Limb (tissue), 2 donors: ENCODE data around the gene WDR27.
"Not testable (repeated sequence)": the region's sequence is repeated elsewhere in the genome, so short reads cannot be mapped to it uniquely, and the experiment has no call there.

Experiments used
- DNase-seq, 2 donors: peaks; one replicate each; pipeline ENCODE4 v3.0.0-alpha.2; 2016; ENCODE audit errors: extremely low spot score in 2 of 2

The WDR27 gene

GRCh38 chr6:169710009-169710408 is 8.2 kb upstream of the WDR27 start:
- DNase-seq: no peak

GRCh38 chr6:169709293-169709692 is 7.5 kb upstream of the WDR27 start:
- no peak for DNase-seq

- no peak for DNase-seq
Measured at GRCh38 chr6:169707772-169708171, 5.9 kb upstream of the WDR27 start.

- no peak for DNase-seq
Measured at GRCh38 chr6:169702840-169703246, 1.0 kb upstream of the WDR27 start.

- DNase-seq: no peak
Measured at GRCh38 chr6:169701311-169701953, 397 bp downstream of the WDR27 start.

- no peak for DNase-seq
Measured at GRCh38 chr6:169700296-169700695, 1.5 kb downstream of the WDR27 start.

GRCh38 chr6:169697115-169697514 is 4.7 kb downstream of the WDR27 start:
- not testable (repeated sequence) for DNase-seq

GRCh38 chr6:169695131-169695530 is 6.7 kb downstream of the WDR27 start:
- no peak for DNase-seq

- DNase-seq: no peak
Measured at GRCh38 chr6:169692516-169692915, 9.3 kb downstream of the WDR27 start.

GRCh38 chr6:169691260-169691659 is 10.6 kb downstream of the WDR27 start:
- DNase-seq: no peak

- no peak for DNase-seq
Measured at GRCh38 chr6:169689287-169689686, 12.5 kb downstream of the WDR27 start.

- DNase-seq: no peak
Measured at GRCh38 chr6:169685860-169686259, 16.0 kb downstream of the WDR27 start.

GRCh38 chr6:169684056-169684455 is 17.8 kb downstream of the WDR27 start:
- DNase-seq: no peak

- DNase-seq: no peak
Measured at GRCh38 chr6:169678342-169678741, 23.5 kb downstream of the WDR27 start.

GRCh38 chr6:169677096-169677495 is 24.7 kb downstream of the WDR27 start:
- no peak for DNase-seq

- no peak for DNase-seq
Measured at GRCh38 chr6:169675011-169675410, 26.8 kb downstream of the WDR27 start.

GRCh38 chr6:169671563-169671962 is 30.3 kb downstream of the WDR27 start:
- DNase-seq: no peak

GRCh38 chr6:169669889-169670288 is 31.9 kb downstream of the WDR27 start:
- no peak for DNase-seq

GRCh38 chr6:169669147-169669546 is 32.7 kb downstream of the WDR27 start:
- no peak for DNase-seq

- no peak for DNase-seq
Measured at GRCh38 chr6:169668203-169668847, 33.5 kb downstream of the WDR27 start.

GRCh38 chr6:169667716-169668115 is 34.1 kb downstream of the WDR27 start:
- DNase-seq: no peak

- no peak for DNase-seq
Measured at GRCh38 chr6:169666441-169666840, 35.4 kb downstream of the WDR27 start.

- DNase-seq: no peak
Measured at GRCh38 chr6:169665289-169665688, 36.5 kb downstream of the WDR27 start.
